Left cardiac atrium (tissue), 4 donors: ENCODE results near the gene EML4. TPM values are rescaled to one million over a fixed set of nuclear protein-coding genes. Genes with fewer than 3 reads are reported as not detected.
A peak's percentile ranks its signal among the peaks of the same experiment; 100 is the strongest.

Experiments
- ATAC-seq, 2 donors: fragments of 200-7000 bp; cut with Tn5 transposase; one replicate each; pipeline ENCODE4 v1.9.1; 2020; ENCODE audit warnings: mild to moderate bottlenecking in 2 of 2, moderate library complexity in 2 of 2
- DNase-seq: peaks from one replicate; pipeline ENCODE4 v3.0.0-alpha.2; 2020
- intact Hi-C, 2 donors: fragments of 100-400 bp; cut with DNase I; formaldehyde crosslinking; loops; one replicate each; pipeline versions ENCODE4 v1.14.1 to v1.15.1; 2022 to 2023
- total RNA-seq, 2 donors: library from RNA; stranded (reverse); fragmentation: NEBNext Ultra II Directional; extraction: Animal tissue kit (Norgen Biotek cat#: 25700); gene quantifications; one replicate each; pipeline ENCODE4 v1.2.1, GENCODE V29; 2021
- donor health status: DM: no; HTN: yes; CAD: no.
- donor health status: DM: no; HTN: yes; CAD: no; lungs with severe emphysema.
- donor health status: DM: yes; HTN: yes; CAD: no.
- donor health status: Dilated cardiomyopathy.

Gene EML4
- total RNA-seq, 2 donors from 2014 or later, result 8.5 to 12.4 TPM

- ATAC-seq (no peak), DNase-seq (no peak)
- intact Hi-C loops, result no loop called here
Measured at GRCh38 chr2:42312106-42312505, 143.0 kb downstream of the EML4 start.

- intact Hi-C loops, result no loop called here
- no peak for DNase-seq
- peak in 1 of 2 donors; percentile 59 for ATAC-seq
Measured at GRCh38 chr2:42314892-42315468, 145.8 kb downstream of the EML4 start.

GRCh38 chr2:42315844-42316470 is 146.8 kb downstream of the EML4 start:
- intact Hi-C loops, result no loop called here
- ATAC-seq (no peak), DNase-seq (no peak)

- intact Hi-C loops, result no loop called here
- DNase-seq (no peak), ATAC-seq (no peak)
Measured at GRCh38 chr2:42316910-42317309, 147.8 kb downstream of the EML4 start.

- no peak for DNase-seq
- intact Hi-C loops, result no loop called here
- ATAC-seq, result no peak
Measured at GRCh38 chr2:42317486-42317885, 148.3 kb downstream of the EML4 start.

- ATAC-seq, result no peak
- intact Hi-C loops, result no loop called here
- no peak for DNase-seq
Measured at GRCh38 chr2:42317945-42318344, 148.8 kb downstream of the EML4 start.

GRCh38 chr2:42319265-42319664 is 150.1 kb downstream of the EML4 start:
- intact Hi-C loops, result no loop called here
- DNase-seq (no peak), ATAC-seq (no peak)

GRCh38 chr2:42321452-42322064 is 152.4 kb downstream of the EML4 start:
- DNase-seq, result no peak
- intact Hi-C loops, result loop anchor here in 1 of 2 donors (10.0 kb wide), 1 partner anchor 227 kb away; no protein-coding TSS in a partner anchor
- no peak for ATAC-seq

- intact Hi-C loops, result loop anchor here in 1 of 2 donors (10.0 kb wide), 1 partner anchor 229 kb away; no protein-coding TSS in a partner anchor
- no peak for ATAC-seq
- DNase-seq, result no peak
Measured at GRCh38 chr2:42324244-42324643, 155.1 kb downstream of the EML4 start.

- ATAC-seq (no peak), DNase-seq (no peak)
- intact Hi-C loops, result loop anchor here (5.0 to 10.0 kb wide), 2 partner anchors 228 to 230 kb away; no protein-coding TSS in a partner anchor
Measured at GRCh38 chr2:42324949-42325348, 155.8 kb downstream of the EML4 start.

- DNase-seq (no peak), ATAC-seq (no peak)
- intact Hi-C loops, result loop anchor here (5.0 to 10.0 kb wide), 2 partner anchors 228 to 231 kb away; no protein-coding TSS in a partner anchor
Measured at GRCh38 chr2:42325609-42326008, 156.5 kb downstream of the EML4 start.

- intact Hi-C loops, result loop anchor here (5.0 to 10.0 kb wide), 2 partner anchors 230 to 232 kb away; no protein-coding TSS in a partner anchor
- ATAC-seq, result no peak
- DNase-seq, result no peak
Measured at GRCh38 chr2:42327125-42327524, 158.0 kb downstream of the EML4 start.

- DNase-seq, result no peak
- ATAC-seq, result peak in 1 of 2 donors; percentile 21
- intact Hi-C loops, result loop anchor here (5.0 to 10.0 kb wide), 2 partner anchors 231 to 233 kb away; no protein-coding TSS in a partner anchor
Measured at GRCh38 chr2:42328148-42328833, 159.1 kb downstream of the EML4 start.

- ATAC-seq (no peak), DNase-seq (no peak)
- intact Hi-C loops, result loop anchor here (5.0 to 10.0 kb wide), 2 partner anchors 232 to 234 kb away; no protein-coding TSS in a partner anchor
Measured at GRCh38 chr2:42328923-42329322, 159.8 kb downstream of the EML4 start.

- intact Hi-C loops, result loop anchor here (5.0 to 10.0 kb wide), 2 partner anchors 232 to 235 kb away; no protein-coding TSS in a partner anchor
- no peak for ATAC-seq
- DNase-seq, result no peak
Measured at GRCh38 chr2:42329736-42330135, 160.6 kb downstream of the EML4 start.

GRCh38 chr2:42331569-42332284 is 162.6 kb downstream of the EML4 start:
- no peak for DNase-seq
- intact Hi-C loops, result no loop called here
- peak in 1 of 2 donors; percentile 23 for ATAC-seq

GRCh38 chr2:42332575-42332974 is 163.4 kb downstream of the EML4 start:
- ATAC-seq, result no peak
- no peak for DNase-seq
- intact Hi-C loops, result no loop called here

- ATAC-seq, result no peak
- no peak for DNase-seq
- intact Hi-C loops, result no loop called here
Measured at GRCh38 chr2:42333579-42333978, 164.4 kb downstream of the EML4 start.

- intact Hi-C loops, result no loop called here
- DNase-seq, result no peak
Measured at GRCh38 chr2:42334220-42334619, 165.1 kb downstream of the EML4 start.

More at GRCh38 chr2:42334220-42334619, 165.1 kb downstream of the EML4 start:
- ATAC-seq, result no peak
